ENCODE data around the gene ABCA13.

The ABCA13 gene

GRCh38 chr7:48667407-48667806 is 496.1 kb downstream of the ABCA13 start:
- no peak for DNase-seq

GRCh38 chr7:48671656-48672055 is 500.4 kb downstream of the ABCA13 start:
- DNase-seq = no peak

GRCh38 chr7:48681006-48681405 is 509.7 kb downstream of the ABCA13 start:
- DNase-seq = no peak

DNA sequence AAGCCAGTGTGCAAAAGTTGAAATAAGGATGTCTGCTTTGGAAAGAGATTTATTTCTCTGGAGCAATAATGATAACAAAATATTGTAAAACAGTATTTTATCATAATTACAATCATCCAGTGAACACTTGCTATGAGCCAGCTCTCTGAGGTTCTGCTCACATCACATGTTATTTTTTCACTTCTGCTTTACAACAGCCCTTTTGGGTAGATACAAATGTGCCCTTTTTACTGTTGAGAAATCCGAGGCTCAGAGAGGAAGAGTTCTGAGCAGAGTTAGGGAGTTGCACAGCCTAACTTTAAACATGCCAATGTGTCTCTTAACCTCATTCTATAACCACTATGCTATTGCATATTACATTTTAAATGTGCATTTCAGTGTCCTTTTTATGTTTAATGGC is 520.5 kb downstream of the ABCA13 start:
- DNase-seq = no peak

Measured in NCI-H1105 treated with DMSO at 0.1 percent for 48 hours (cell line).